Sigmoid colon (tissue), 4 donors: ENCODE results near the gene UST.

Experiments used
- CTCF ChIP-seq, 4 experiments: fragments of 450-650 bp in 3 of 4; fragments of 200-600 bp in 1 of 4; IDR thresholded peaks; one replicate each; pipeline ENCODE4 v1.5.1; 2016 to 2019; ENCODE audit warnings: antibody characterized with exemption in 4 of 4, mild to moderate bottlenecking in 3 of 4, moderate library complexity in 2 of 4
- EP300 ChIP-seq, 4 donors: sonication (generic); formaldehyde crosslinking; IDR thresholded peaks; one replicate each; pipeline ENCODE4 v1.6.1; 2017; ENCODE audit warnings: antibody characterized with exemption in 4 of 4
- POLR2A ChIP-seq, 2 donors: fragments of 450-650 bp; IDR thresholded peaks; one replicate each; pipeline ENCODE4 v1.6.1; 2016; ENCODE audit warnings: antibody characterized with exemption in 2 of 2, mild to moderate bottlenecking in 2 of 2, moderate library complexity in 2 of 2
- POLR2AphosphoS5 ChIP-seq, 4 donors: sonication (generic); formaldehyde crosslinking; IDR thresholded peaks; one replicate each; pipeline ENCODE4 v1.6.1; 2017; ENCODE audit warnings: antibody characterized with exemption in 4 of 4

GRCh38 chr6:149044528-149044927 lies 297.7 kb downstream of the UST start:
- TF ChIP-seq CTCF (IDR thresholded peaks at IDR 0.05) (no peak), POLR2A (IDR thresholded peaks at IDR 0.05) (no peak), POLR2AphosphoS5 (IDR thresholded peaks at IDR 0.05) (no peak), EP300 (IDR thresholded peaks at IDR 0.05) (no peak)
